Activated CD4-positive, alpha-beta T cell treated with anti-CD3 and anti-CD28 coated beads, Interleukin-2, amount 50 U/mL, for 4 hours (primary cell): ENCODE results near the gene GOLGA8M.
"Not testable (repeated sequence)": the region's sequence is repeated elsewhere in the genome, so short reads cannot be mapped to it uniquely, and the experiment has no call there.

Experiments
- DNase-seq, 2 experiments: peaks; one replicate each; pipeline ENCODE4 v3.0.0-alpha.2; 2020

Gene GOLGA8M, protein sequence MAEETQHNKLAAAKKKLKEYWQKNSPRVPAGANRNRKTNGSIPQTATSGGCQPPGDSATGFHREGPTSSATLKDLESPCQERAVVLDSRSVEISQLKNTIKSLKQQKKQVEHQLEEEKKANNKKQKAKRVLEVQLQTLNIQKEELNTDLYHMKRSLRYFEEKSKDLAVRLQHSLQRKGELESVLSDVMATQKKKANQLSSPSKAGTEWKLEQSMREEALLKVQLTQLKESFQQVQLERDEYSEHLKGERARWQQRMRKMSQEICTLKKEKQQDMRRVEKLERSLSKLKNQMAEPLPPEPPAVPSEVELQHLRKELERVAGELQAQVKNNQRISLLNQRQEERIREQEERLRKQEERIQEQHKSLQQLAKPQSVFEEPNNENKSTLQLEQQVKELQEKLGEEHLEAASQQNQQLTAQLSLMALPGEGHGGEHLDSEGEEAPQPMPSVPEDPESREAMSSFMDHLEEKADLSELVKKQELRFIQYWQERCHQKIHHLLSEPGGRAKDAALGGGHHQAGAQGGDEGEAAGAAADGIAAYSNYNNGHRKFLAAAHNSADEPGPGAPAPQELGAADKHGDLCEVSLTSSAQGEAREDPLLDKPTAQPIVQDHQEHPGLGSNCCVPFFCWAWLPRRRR

DNA sequence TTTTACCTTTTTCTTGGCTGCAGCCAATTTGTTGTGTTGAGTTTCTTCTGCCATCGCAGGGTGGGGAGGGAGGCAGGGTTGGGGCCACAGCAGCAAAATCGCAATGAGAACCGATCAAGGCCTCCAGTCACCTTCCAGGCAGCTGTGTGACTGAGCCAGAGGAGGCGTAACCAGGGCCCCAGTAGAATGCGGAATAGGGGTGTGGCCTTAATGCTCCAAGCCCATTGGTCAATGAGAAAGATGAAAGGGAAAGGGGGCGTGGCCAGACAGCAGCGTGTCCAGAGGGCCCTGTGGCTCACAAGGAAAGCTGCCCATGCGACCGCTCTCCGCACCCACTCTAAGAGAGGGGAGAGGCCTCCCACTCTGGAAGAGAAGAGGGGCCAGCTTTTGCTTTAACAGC, at the start of gene GOLGA8M:
Gene GOLGA8M, minus strand, starts transcription at position 152 of the 400 bp plus-strand sequence. Its CDS starts 98 bp downstream, at position 54.
- DNase-seq: not testable (repeated sequence)

DNA sequence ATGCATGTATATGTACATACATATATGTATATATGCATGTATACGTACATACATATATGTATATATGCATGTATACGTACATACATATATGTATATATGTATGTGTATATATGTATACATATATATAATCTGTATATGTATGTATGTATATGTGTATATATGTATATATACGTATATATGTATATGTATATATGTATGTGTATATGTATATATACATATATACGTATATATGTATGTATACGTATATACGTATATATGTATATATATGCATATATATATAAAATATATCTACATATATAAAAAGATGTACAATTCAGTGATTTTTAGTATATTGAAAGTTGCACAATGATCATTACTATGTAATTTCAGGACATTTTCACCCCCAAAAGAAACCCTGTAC, 30.7 kb upstream of the GOLGA8M start:
- not testable (repeated sequence) for DNase-seq

DNA sequence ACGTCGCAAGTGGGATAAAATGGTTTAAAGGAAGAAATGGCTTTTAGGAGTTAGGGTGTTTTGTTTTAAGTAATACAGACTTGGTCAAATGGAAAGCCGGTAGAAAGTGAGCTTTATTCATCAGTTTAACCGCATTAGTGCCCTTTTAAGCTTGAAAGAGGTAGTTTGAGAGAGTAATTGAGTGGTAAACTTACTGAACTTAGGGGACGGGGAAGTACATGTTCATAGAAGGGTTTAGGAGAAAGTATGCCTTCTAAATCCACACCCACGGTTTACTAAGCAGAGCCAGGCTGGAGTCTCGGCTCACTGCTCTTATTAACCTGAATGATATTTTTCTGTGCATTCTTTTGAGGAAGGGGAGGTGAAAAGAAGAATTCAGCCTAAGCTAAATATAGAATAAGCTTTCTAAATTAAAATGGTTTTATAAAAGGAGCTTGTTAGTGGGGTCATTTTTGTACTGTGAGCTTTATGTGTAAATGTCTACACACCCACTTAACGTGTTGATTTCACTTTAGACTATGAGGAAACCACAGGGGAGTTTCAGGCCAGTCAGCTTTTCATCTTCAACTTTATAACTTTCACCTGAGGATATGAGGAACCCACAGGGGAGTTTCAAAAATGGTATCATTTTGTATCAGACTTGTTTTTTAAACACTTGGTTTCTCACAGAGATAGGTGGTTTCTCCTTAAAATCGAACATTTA, 26.5 kb upstream of the GOLGA8M start:
- DNase-seq: not testable (repeated sequence)

DNA sequence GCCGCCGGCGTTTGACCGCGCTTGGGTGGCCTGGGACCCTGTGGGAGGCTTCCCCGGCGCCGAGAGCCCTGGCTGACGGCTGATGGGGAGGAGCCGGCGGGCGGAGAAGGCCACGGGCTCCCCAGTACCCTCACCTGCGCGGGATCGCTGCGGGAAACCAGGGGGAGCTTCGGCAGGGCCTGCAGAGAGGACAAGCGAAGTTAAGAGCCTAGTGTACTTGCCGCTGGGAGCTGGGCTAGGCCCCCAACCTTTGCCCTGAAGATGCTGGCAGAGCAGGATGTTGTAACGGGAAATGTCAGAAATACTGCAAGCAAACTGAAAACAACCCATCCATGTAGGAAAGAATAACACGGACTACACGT, 26.0 kb upstream of the GOLGA8M start:
- not testable (repeated sequence) for DNase-seq

DNA sequence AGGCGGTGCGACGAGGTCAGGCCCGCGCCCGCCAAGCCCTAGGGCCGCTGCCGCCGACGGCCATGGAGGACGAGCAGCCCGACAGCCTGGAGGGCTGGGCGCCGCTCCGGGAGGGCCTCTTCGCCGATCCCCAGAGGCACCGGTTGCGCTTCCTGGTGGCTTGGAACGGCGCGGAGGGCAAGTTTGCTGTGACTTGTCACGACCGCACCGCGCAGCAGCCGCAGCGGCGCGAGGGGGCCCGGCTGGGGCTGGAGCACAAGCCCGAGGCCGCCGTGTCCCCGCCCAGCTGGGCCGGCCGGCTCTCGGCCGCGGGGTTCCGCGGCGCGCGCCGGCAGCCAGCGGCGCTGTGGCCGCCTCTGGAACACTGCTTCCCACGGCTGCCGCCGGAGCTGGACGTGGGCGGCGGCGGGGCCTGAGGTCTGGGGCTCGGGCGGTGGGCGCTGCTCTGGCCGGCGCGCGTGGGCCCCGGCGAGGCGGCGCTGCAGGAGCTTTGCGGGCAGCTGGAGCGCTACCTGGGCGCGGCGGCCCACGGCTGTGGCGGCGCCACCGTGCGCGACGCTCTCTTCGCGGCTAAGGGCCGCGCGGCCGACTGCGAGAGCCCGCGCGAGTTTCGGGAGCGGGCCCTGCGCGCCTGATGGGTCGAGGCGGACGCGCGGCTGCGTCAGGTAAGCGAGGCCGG, 25.4 kb upstream of the GOLGA8M start:
- DNase-seq: peak; percentile 10 to 21

DNA sequence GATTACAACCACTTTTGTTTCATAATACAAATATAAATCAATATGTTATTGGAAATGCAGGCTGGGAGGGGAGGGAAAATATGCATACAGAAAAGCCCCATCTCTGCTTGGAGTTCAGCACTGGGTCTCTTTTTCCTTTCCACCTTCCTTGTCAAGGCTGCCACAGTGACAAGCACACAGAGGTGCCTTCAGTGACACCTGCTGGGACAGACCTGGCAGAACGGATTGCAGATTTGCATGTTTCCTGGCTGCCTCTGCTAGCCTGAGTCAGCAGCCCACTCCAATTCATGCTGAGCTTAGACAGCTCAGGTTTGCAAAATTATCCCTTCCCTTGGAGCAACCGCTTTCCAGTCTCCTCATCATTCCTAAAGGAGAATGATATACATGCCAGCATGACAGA, 15.8 kb upstream of the GOLGA8M start:
- DNase-seq: peak; percentile 24 to 29

DNA sequence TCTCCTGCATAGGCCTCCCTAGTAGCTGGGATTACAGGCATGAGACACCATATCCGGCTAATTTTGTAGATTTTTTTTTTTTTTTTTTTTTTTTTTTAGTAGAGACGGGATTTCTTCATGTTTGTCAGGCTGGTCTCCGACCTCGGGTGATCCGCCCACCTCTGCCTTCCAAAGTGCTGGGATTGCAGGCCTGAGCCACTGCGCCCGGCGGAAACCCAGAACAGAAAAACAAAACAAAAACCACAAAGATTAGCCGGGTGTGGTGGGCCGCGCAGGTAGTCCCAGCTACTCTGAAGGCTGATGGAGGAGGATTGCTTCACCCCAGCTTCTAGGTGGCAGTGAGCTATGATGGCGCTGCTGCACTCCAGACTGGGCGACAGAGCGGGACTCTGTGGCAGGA, 14.8 kb upstream of the GOLGA8M start:
- DNase-seq: not testable (repeated sequence)

DNA sequence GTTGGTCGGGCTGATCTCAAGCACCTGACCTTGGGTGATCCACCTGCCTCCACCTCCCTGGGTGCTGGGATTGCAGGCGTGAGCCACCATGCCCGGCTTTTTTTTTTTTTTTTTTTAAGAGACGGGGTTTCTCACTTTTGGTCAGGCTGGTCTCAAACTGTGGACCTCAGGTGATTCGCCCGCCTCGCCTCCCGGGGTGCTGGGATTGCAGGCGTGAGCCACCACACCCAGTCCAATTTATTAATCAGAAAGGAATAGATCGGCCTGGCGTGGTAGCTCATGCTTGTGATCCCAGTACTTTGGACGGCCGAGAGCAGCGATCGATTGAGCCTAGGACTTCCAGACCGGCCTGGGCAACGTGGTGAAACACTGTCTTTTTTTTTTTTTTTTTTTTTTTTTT, 13.9 kb upstream of the GOLGA8M start:
- no peak for DNase-seq

DNA sequence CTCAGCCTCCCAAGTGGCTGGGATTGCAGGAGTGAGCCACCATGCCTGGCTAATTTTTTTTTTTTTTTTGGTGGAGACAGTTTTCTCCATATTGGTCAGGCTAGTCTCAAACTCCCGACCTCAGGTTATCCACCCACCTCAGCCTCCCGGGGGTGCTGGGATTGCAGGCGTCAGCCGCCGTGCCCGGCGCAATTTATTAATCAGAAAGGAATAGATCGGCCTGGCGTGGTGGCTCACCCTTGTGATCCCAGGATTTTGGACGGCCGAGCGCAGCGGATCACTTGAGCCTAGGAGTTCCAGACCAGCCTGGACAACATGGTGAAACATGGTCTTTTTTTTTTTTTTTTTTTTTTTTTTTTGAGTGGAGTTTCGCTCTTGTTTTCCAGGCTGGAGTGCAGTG, 13.3 kb upstream of the GOLGA8M start:
- no peak for DNase-seq

DNA sequence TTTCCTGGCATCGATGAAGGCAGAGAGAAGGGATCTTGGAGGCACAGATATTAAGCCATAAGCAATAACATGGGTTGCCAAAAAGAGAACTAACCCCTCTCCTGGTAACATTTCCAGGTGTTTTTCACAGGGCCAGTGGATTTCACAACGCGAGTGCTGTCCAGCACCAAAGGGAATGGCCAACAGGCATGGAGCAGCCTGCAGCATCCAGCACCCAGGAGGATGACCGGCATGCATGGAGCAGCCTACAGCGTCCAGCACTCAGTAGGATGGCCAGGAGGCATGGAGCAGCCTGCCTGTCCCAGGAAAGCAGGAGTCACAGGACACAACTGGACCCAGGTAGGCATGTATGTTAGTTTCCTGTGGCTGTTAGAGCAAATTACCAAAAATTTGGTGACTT, 11.8 kb upstream of the GOLGA8M start:
- DNase-seq: not testable (repeated sequence)

DNA sequence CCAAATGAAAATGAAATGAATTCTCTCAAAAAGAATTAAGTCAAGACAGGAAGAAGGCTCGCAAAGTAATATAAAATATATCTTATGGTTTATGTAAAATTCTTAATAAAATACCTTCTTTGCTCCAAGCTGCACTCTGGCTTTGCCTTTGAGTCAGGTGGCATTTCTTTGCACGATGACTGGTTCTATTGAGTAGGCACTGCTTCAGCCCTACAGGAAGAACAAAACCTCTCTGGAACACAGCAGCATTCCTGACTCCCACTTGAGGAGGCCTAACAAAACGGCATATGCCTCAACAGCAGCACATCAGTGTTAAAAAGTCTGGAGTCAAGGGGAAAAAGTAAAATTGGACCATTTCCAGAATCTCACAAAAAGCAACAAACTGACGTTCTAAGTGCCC, 7.4 kb upstream of the GOLGA8M start:
- DNase-seq: not testable (repeated sequence)

DNA sequence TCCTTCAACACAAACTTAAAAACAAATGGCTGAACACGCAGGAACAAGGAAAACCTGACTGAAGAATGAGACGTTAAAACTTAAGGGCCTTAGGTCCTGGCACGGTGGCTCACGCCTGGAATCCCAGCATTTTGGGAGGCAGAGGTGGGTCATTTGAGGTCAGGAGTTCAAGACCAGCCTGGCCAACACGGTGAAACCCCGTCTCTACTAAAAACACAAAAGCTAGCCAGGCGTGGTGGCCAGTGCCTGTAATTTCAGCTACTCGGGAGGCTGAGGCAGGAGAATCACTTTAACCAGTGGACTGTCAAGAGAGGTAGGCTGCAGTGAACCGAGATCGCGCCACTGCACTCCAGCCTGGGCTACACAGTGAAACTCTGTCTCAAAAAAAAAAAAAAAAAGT, 6.4 kb upstream of the GOLGA8M start:
- DNase-seq: not testable (repeated sequence)

DNA sequence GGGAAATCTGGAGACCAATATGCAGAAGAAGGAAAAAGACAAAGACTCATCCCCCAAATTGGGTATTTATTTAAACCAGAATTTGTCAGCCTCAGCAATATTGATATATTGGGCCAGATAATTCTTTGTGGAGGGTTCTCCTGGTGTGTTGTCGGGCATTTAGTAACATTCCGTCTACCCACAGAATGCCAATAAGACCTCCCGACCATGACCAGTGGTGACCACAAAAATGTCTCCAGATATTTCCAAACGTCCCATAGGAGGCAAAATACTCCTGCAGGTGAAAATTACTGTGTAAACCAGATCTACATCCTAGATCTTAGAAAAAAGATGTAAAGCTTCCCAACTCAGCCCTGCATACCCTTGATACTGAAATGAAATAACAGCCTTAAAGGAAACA, 2.0 kb upstream of the GOLGA8M start:
- DNase-seq: not testable (repeated sequence)

DNA sequence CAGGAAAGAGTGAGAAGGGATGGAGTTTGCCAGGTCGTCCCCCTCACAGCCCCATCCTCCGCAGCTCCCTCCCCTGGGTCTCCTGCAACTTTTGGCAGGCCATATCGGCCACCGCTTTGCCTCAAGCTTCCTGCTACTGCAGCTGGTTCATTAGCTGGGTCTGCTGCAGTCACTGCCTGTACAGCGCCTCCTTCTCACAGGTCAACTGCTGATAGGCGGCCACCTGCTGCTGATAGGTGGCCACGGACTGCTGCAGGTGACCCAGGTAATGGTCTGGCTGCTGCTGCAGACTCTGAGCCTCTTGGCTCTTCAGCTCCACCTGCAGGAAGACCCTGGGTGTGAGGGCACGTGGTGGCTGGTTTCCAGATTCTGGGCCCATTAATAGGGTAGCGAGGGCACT, 8.3 kb downstream of the GOLGA8M start:
- not testable (repeated sequence) for DNase-seq

DNA sequence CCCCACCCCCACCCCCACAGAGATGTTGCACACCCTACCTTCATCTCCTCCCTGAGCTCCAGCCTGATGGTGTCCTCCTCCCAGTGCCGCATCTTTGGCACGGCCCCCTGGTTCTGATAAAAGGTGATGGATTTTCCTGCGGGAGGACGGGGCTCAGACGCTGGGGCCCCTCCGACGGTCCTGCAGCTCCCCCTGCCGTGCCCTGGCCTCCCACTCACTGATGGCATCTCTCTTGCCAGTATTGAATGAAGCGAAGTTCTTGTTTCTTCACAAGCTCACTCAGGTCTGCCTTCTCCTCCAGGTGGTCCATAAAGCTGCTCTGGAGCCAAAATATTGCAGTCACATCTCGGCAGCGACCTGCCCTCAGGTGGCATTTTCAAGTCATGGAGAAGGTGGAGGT, 9.8 kb downstream of the GOLGA8M start:
- not testable (repeated sequence) for DNase-seq

DNA sequence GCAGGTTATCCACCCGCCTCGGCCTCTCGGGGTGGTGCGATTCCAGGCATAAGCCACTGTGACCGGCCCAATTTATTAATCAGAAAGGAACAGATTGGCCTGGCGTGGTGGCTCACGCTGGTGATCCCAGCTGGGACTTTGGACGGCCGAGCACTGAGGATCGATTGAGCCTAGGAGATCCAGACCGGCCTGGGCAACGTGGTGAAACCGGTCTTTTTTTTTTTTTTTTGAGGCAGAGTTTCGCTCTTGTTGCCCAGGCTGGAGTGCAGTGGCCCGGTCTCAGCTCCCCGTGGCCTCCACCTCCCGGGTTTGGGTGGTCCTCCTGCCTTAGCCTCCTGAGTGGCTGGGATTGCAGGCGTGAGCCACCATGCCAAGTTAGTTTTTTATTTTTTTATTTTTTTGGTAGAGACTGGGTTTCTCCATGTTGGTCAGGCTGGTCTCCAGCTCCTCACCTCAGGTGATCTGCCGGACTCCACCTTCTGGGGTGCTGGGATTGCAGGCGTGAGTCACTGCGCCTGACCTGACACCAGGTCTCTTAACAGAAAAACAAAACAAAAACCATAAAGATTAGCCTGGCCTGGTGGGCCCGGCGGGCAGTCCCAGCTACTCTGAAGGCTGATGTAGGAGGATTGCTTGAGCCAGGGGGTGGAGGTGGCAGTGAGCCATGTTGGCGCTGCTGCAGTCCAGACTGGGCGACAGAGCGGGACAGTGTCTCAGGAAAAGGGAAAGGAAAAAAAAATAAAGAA, 18.0 kb downstream of the GOLGA8M start:
- DNase-seq: not testable (repeated sequence)

DNA sequence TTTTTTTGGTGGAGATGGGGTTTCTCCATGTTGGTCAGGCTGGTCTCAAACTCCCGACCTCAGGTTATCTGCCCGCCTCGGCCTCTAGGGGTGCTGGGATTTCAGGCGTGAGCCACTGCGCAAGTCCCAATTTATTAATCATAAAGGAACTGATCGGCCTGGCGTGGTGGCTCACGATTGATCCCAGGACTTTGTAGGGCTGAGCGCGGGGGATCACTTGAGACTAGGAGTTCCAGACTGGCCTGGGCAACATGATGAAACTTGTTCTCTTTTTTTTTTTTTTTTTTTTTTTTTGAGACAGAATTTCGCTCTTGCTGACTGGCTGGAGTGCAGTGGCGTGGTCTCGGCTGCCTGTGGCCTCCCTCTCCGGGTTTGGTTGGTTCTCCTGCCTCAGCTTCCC, 19.2 kb downstream of the GOLGA8M start:
- DNase-seq: not testable (repeated sequence)

DNA sequence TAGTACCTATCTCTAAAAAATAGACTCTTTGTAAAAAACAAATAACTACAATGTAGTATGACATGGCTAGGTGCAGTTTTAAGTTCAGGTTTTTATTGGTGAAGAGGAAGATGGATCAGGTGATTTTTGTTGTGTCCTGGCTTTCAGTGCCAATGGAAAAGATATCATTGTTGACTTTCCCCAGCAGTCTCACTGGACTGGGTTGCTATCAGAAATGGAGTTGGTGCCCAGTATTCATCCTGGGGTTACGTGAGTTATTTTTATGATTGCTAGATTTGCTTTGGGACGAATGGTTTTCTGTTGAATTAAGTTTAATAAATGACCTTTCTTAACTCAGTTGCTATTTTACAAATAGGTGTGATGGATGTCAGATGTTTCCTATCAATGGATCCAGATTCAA, 38.7 kb downstream of the GOLGA8M start:
- not testable (repeated sequence) for DNase-seq

DNA sequence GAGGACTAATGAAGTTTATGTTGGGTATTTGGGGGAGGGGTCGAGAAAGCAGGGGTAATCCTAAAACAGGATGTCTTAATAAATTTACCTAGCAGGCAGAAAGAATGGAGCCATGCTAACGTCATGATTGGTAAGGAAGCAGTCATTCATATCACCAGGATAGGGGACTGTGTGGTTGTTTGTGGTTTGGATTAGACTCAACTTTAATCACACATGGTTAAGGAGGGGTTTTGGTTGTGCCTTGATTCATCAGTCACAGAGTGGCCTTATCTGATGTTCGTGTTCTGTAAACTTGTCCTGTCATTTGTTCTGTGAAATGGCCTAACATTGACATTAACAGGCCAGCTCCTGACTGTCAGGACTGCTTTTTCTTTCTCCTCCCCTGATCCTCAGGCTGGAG, 40.1 kb downstream of the GOLGA8M start:
- DNase-seq: not testable (repeated sequence)

DNA sequence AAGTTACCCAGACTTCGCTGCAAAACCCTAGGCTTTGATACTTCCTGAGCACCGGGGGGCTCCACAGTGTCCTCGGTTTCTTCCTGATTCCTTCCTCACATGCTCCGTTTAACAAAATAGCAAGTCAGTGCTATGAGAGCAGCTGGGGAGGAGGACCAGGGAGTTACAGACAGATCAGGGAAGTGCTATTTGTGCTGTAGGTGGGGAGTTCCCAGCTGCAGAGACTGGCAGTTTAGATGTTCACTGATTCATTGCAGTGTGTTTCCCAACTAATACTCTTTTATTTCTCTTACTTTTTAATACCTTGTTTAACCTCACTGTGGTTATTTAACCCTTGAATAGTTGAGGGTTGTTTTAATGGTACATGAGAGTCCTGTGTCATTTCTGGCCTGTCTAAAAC, 45.8 kb downstream of the GOLGA8M start:
- not testable (repeated sequence) for DNase-seq

DNA sequence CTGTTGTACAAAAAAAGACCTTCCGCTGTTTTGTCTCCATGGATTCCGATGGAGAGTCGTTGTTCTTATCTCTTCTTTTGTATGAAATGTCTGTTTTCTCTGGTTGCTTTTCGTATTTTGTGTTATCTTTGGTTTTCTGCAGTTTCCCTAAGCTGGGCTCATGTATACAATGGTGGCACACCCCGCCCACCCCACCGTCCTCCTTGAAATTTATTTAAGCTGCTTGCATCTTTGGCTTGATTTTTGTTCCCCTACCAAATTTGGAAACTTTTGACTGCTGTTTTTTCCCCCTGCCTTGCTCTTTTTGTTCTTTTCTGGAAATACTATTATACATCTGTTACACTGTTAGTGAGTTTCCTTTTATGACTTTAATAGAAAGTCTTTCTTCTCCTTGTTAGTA, 47.6 kb downstream of the GOLGA8M start:
- not testable (repeated sequence) for DNase-seq

DNA sequence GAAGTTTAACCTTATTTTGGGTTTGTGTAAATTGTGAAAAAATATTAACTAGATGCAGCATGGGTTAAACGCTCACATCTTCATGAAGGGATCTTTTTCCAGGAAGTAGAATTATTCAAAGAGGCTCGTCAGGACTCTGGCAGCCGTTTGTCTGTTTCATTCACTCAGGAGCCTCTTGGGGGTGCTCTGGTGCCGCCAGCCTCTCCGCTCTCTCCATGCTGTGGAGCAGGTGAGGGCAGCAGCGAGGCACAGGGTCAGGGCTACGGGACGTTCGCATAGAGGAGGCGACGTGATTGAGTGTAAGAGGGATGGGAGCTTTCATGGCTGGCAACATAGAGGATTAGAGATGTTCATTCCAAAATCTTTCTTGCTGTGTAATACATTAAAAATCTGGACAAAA, 48.5 kb downstream of the GOLGA8M start:
- not testable (repeated sequence) for DNase-seq
